GM18907 (cell line): Measurements from ENCODE around the gene PTDSS2.
"Not testable (repeated sequence)": the region's sequence is repeated elsewhere in the genome, so short reads cannot be mapped to it uniquely, and the experiment has no call there.

Experiments
- ATAC-seq: cut with Tn5 transposase; IDR thresholded peaks from one replicate; pipeline ENCODE4 v1.9.1; 2021; ENCODE audit warnings: mild to moderate bottlenecking, moderate library complexity; ENCODE audit not compliant: unreplicated experiment

Gene PTDSS2

GRCh38 chr11:464316-464715 lies 14.2 kb downstream of the PTDSS2 start:
- ATAC-seq = no peak

- no peak for ATAC-seq
These were observed 15.9 kb downstream of the PTDSS2 start for GRCh38 chr11:465896-466530.

GRCh38 chr11:468036-468435 lies 18.0 kb downstream of the PTDSS2 start:
- no peak for ATAC-seq

GRCh38 chr11:468493-468892 lies 18.4 kb downstream of the PTDSS2 start:
- no peak for ATAC-seq

GRCh38 chr11:469026-469683 lies 19.1 kb downstream of the PTDSS2 start:
- not testable (repeated sequence) for ATAC-seq

GRCh38 chr11:469684-470560 lies 19.8 kb downstream of the PTDSS2 start:
- ATAC-seq = no peak

- ATAC-seq = no peak
These were observed 21.5 kb downstream of the PTDSS2 start for GRCh38 chr11:471468-472145.

GRCh38 chr11:472272-472671 lies 22.2 kb downstream of the PTDSS2 start:
- ATAC-seq = no peak

GRCh38 chr11:472816-473215 lies 22.7 kb downstream of the PTDSS2 start:
- ATAC-seq = no peak

GRCh38 chr11:473415-473814 lies 23.3 kb downstream of the PTDSS2 start:
- ATAC-seq = no peak

- no peak for ATAC-seq
These were observed 24.1 kb downstream of the PTDSS2 start for GRCh38 chr11:473962-474785.

GRCh38 chr11:474914-475506 lies 24.9 kb downstream of the PTDSS2 start:
- ATAC-seq = no peak

GRCh38 chr11:475941-476340 lies 25.9 kb downstream of the PTDSS2 start:
- no peak for ATAC-seq

- no peak for ATAC-seq
These were observed 26.3 kb downstream of the PTDSS2 start for GRCh38 chr11:476416-476815.

- no peak for ATAC-seq
These were observed 27.1 kb downstream of the PTDSS2 start for GRCh38 chr11:477052-477715.

- ATAC-seq = no peak
These were observed 29.2 kb downstream of the PTDSS2 start for GRCh38 chr11:479311-479710.

GRCh38 chr11:484616-485015 lies 34.5 kb downstream of the PTDSS2 start:
- ATAC-seq = no peak

- no peak for ATAC-seq
These were observed 36.1 kb downstream of the PTDSS2 start for GRCh38 chr11:486189-486588.

GRCh38 chr11:487571-488021 lies 37.5 kb downstream of the PTDSS2 start:
- ATAC-seq = no peak
